Mesenchymal stem cell (in vitro differentiated cells and primary cell): Measurements from ENCODE around the gene HERPUD2.
"Not testable (repeated sequence)": the region's sequence is repeated elsewhere in the genome, so short reads cannot be mapped to it uniquely, and the experiment has no call there.

Experiments
- DNase-seq: peaks from one replicate; pipeline ENCODE4 v3.0.0-alpha.2; 2013
- H2AFZ ChIP-seq: one replicate; pipeline ENCODE4 v1.6.1; 2013; ENCODE audit warnings: low read depth, mild to moderate bottlenecking, control low read depth, inconsistent platforms, low read length, moderate library complexity
- H2AK5ac ChIP-seq: 2 replicates; pipeline ENCODE4 v1.6.1; 2013; ENCODE audit warnings: low read length, moderate library complexity, mild to moderate bottlenecking, inconsistent platforms; ENCODE audit not compliant: severe bottlenecking
- H2BK120ac ChIP-seq: one replicate; pipeline ENCODE4 v1.6.1; 2013; ENCODE audit warnings: low read depth, mild to moderate bottlenecking, inconsistent platforms, low read length, moderate library complexity
- H2BK12ac ChIP-seq, 2 experiments: one replicate each; pipeline ENCODE4 v1.6.1; 2013; ENCODE audit warnings: inconsistent platforms in 2 of 2, low read length in 2 of 2, mild to moderate bottlenecking in 2 of 2, moderate library complexity in 2 of 2, control low read depth in 1 of 2
- H2BK15ac ChIP-seq: one replicate; pipeline ENCODE4 v1.6.1; 2013; ENCODE audit warnings: mild to moderate bottlenecking, low read depth, inconsistent platforms; ENCODE audit not compliant: poor library complexity, severe bottlenecking
- H2BK5ac ChIP-seq: 2 replicates; pipeline ENCODE4 v1.6.1; 2013; ENCODE audit warnings: low read depth, mild to moderate bottlenecking, low read length, control low read depth, inconsistent platforms; ENCODE audit not compliant: poor library complexity, severe bottlenecking
- H3K14ac ChIP-seq, 2 experiments: one replicate each; pipeline ENCODE4 v1.6.1; 2013; ENCODE audit warnings: inconsistent platforms in 2 of 2, low read length in 2 of 2, control low read depth in 1 of 2, mild to moderate bottlenecking in 1 of 2, moderate library complexity in 1 of 2
- H3K18ac ChIP-seq, 2 experiments: one replicate each; pipeline ENCODE4 v1.6.1; 2013; ENCODE audit warnings: inconsistent platforms in 2 of 2, low read length in 2 of 2, control low read depth in 1 of 2, low read depth in 1 of 2, mild to moderate bottlenecking in 1 of 2
- H3K23ac ChIP-seq, 2 experiments: one replicate each; pipeline ENCODE4 v1.6.1; 2013; ENCODE audit warnings: inconsistent platforms in 2 of 2, low read length in 2 of 2, mild to moderate bottlenecking in 2 of 2, moderate library complexity in 2 of 2, control low read depth in 1 of 2
- H3K27ac ChIP-seq: 2 replicates; pipeline ENCODE4 v1.5.1; 2013; ENCODE audit warnings: mild to moderate bottlenecking, moderate library complexity, low read length, control low read depth, inconsistent platforms; ENCODE audit not compliant: poor library complexity, severe bottlenecking
- H3K27me3 ChIP-seq, 2 experiments: 2 replicates each; pipeline versions ENCODE4 v1.6.1 to v1.7.0; 2013; ENCODE audit warnings: low read length in 2 of 2, mild to moderate bottlenecking in 2 of 2, moderate library complexity in 2 of 2, control low read depth in 1 of 2, inconsistent platforms in 1 of 2; ENCODE audit not compliant: control insufficient read depth in 1 of 2, insufficient read depth in 1 of 2
- H3K36me3 ChIP-seq, 2 experiments: 2 replicates each; pipeline versions ENCODE4 v1.6.1 to v1.7.0; 2013; ENCODE audit warnings: low read length in 2 of 2, control low read depth in 1 of 2, inconsistent platforms in 1 of 2, low read depth in 1 of 2, mild to moderate bottlenecking in 1 of 2; ENCODE audit not compliant: insufficient read depth in 2 of 2, control insufficient read depth in 1 of 2
- H3K4ac ChIP-seq, 2 experiments: one replicate each; pipeline ENCODE4 v1.6.1; 2013; ENCODE audit warnings: inconsistent platforms in 2 of 2, low read length in 2 of 2, mild to moderate bottlenecking in 2 of 2, moderate library complexity in 2 of 2, control low read depth in 1 of 2, low read depth in 1 of 2
- H3K4me1 ChIP-seq: 2 replicates; pipeline ENCODE4 v1.6.1; 2013; ENCODE audit warnings: low read depth, low read length, control low read depth; ENCODE audit not compliant: control insufficient read depth, insufficient read depth
- H3K4me2 ChIP-seq: 2 replicates; pipeline ENCODE4 v1.6.1; 2013; ENCODE audit warnings: low read length, mild to moderate bottlenecking, inconsistent platforms; ENCODE audit not compliant: poor library complexity, severe bottlenecking
- H3K4me3 ChIP-seq, 2 experiments: 2 replicates each; pipeline versions ENCODE4 v1.5.1 to v1.7.0; 2013; ENCODE audit warnings: low read length in 2 of 2, mild to moderate bottlenecking in 2 of 2, control low read depth in 1 of 2, low read depth in 1 of 2; ENCODE audit not compliant: insufficient read depth in 1 of 2
- H3K79me1 ChIP-seq: replicated peaks from 2 replicates; pipeline ENCODE4 v1.6.1; 2013; ENCODE audit warnings: mild to moderate bottlenecking, control low read depth, low read length, inconsistent platforms; ENCODE audit not compliant: poor library complexity, severe bottlenecking
- H3K9ac ChIP-seq: 2 replicates; pipeline ENCODE4 v1.7.0; 2013; ENCODE audit warnings: mild to moderate bottlenecking, low read length, moderate library complexity
- H3K9me3 ChIP-seq: 2 replicates; pipeline ENCODE4 v1.7.0; 2013; ENCODE audit warnings: mild to moderate bottlenecking, low read length; ENCODE audit not compliant: control insufficient read depth
- H4K8ac ChIP-seq: one replicate; pipeline ENCODE4 v1.6.1; 2013; ENCODE audit warnings: inconsistent platforms, mild to moderate bottlenecking, low read length, moderate library complexity
- H4K91ac ChIP-seq: one replicate; pipeline ENCODE4 v1.6.1; 2013; ENCODE audit warnings: mild to moderate bottlenecking, low read length, inconsistent platforms
- WGBS: methylation state at CpG from one replicate; pipeline ENCODE4 v1.1.7; 2013; ENCODE audit warnings: mixed read lengths; 5-methylcytosine and 5-hydroxymethylcytosine counted together

HERPUD2 gene

GRCh38 chr7:35670856-35671569 lies 23.9 kb downstream of the HERPUD2 start:
- no peaks in the 10 kb centered on the region for H3K4me1 ChIP-seq
- H4K8ac ChIP-seq: no peak overlapping the region
- no peak overlapping the region for H3K4ac ChIP-seq
- no peak overlapping the region for H2BK120ac ChIP-seq
- H3K9me3 ChIP-seq: no peaks in the 10 kb centered on the region
- H3K9ac ChIP-seq: no peak overlapping the region
- H3K27me3 ChIP-seq: no peaks in the 10 kb centered on the region
- no peak overlapping the region for H3K4me3 ChIP-seq
- no peak overlapping the region for H4K91ac ChIP-seq
- no CpG with 5 or more reads among the region's 3 CpGs for WGBS
- DNase-seq: no peak
- H2AK5ac ChIP-seq: no peak overlapping the region
- peaks cover 0 to 52% of the 10 kb centered on the region in 2 experiments for H3K36me3 ChIP-seq
- H2BK15ac ChIP-seq: no peak overlapping the region
- H3K79me1 ChIP-seq: peaks cover 13% of the 10 kb centered on the region
- H3K27ac ChIP-seq: no peak overlapping the region
- H2AFZ ChIP-seq: no peak overlapping the region
- no peak overlapping the region for H3K4me2 ChIP-seq
- no peak overlapping the region for H2BK12ac ChIP-seq
- no peak overlapping the region for H2BK5ac ChIP-seq
- H3K23ac ChIP-seq: no peak overlapping the region
- no peak overlapping the region for H3K14ac ChIP-seq
- H3K18ac ChIP-seq: no peak overlapping the region

GRCh38 chr7:35660411-35660810 lies 34.5 kb downstream of the HERPUD2 start:
- not testable (repeated sequence) for H3K4ac ChIP-seq, H3K9ac ChIP-seq, H3K18ac ChIP-seq, H4K8ac ChIP-seq, H3K4me2 ChIP-seq, H2BK120ac ChIP-seq, H3K27ac ChIP-seq, H3K9me3 ChIP-seq, H4K91ac ChIP-seq, H3K14ac ChIP-seq, H2BK12ac ChIP-seq, H2AFZ ChIP-seq, H3K79me1 ChIP-seq, H2BK5ac ChIP-seq, DNase-seq, H3K23ac ChIP-seq, H2AK5ac ChIP-seq, H3K27me3 ChIP-seq, H2BK15ac ChIP-seq, H3K4me3 ChIP-seq, H3K4me1 ChIP-seq
- peaks cover 8 to 26% of the 10 kb centered on the region in 2 experiments for H3K36me3 ChIP-seq
- 94% methylated on average over 3 of the region's 4 CpGs for WGBS

DNA sequence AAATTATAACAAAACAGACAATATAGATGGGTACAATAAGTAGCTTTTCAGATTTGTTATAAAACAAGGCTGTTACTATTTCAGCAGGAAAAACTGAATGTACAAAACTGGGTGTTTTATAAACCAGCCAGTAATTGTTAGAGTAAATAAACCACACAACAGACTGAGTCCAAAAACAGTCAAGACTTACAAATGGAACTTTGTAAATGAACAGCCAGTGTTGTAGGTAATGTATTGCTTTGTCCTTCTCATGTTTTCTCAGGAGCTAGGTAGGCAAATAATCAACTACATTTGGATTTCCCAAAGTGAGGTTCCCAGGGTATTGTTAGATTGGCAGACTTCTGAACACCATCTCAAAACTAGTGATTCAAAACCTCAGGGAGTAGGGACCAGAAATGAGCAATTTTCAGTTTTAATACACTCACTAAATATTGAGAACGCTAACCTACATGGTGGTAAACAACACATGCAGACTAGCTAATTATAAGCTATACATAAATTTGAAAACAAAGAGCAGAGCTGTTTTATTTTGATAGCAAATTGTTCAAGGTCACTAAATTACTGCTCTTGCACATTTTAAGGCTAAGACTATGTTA lies 36.2 kb downstream of the HERPUD2 start:
- no peak overlapping the region for H2AK5ac ChIP-seq
- no peak overlapping the region for H3K27ac ChIP-seq
- H3K4ac ChIP-seq: no peak overlapping the region
- H3K27me3 ChIP-seq: no peaks in the 10 kb centered on the region
- no peak overlapping the region for H4K8ac ChIP-seq
- no peak overlapping the region for H3K14ac ChIP-seq
- H3K4me2 ChIP-seq: no peak overlapping the region
- no peak overlapping the region for H3K4me3 ChIP-seq
- no peak for DNase-seq
- peaks cover 8% of the 10 kb centered on the region for H3K79me1 ChIP-seq
- H2BK12ac ChIP-seq: no peak overlapping the region
- H3K4me1 ChIP-seq: no peaks in the 10 kb centered on the region
- H2AFZ ChIP-seq: no peak overlapping the region
- no peak overlapping the region for H3K23ac ChIP-seq
- H4K91ac ChIP-seq: no peak overlapping the region
- WGBS: no CpG with 5 or more reads among the region's 1 CpG
- H3K9me3 ChIP-seq: no peaks in the 10 kb centered on the region
- H2BK15ac ChIP-seq: no peak overlapping the region
- H3K18ac ChIP-seq: no peak overlapping the region
- H2BK120ac ChIP-seq: no peak overlapping the region
- H3K36me3 ChIP-seq: peaks cover 0 to 20% of the 10 kb centered on the region in 2 experiments
- no peak overlapping the region for H2BK5ac ChIP-seq
- H3K9ac ChIP-seq: no peak overlapping the region

DNA sequence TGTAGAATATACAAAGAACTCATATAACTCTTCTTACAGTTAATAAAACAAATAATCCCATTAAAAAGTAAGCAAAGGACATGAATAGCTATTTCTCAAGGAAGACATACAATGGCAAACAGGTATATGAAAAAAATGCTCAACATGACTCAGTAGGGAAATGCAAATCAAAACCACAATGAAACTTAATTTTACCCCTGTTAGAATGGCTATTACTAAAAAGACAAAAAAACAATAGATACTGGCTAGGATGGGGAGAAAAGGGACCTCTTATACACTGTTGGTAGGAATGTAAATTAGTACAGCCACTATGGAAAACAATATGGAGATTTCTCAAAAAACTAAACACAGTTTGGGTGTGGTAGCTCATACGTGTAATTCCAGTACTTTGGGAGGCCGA lies 37.8 kb downstream of the HERPUD2 start:
- H3K27me3 ChIP-seq: no peaks in the 10 kb centered on the region
- H2BK5ac ChIP-seq: no peak overlapping the region
- peaks cover 0 to 31% of the 10 kb centered on the region in 2 experiments for H3K36me3 ChIP-seq
- WGBS: 100% methylated on average over 2 of the region's 2 CpGs
- no peak overlapping the region for H2BK15ac ChIP-seq
- no peaks in the 10 kb centered on the region for H3K4me1 ChIP-seq
- no peak overlapping the region for H3K27ac ChIP-seq
- no peak overlapping the region for H2AFZ ChIP-seq
- H3K4me2 ChIP-seq: no peak overlapping the region
- no peak overlapping the region for H2AK5ac ChIP-seq
- H3K14ac ChIP-seq: no peak overlapping the region
- peaks cover 3% of the 10 kb centered on the region for H3K9me3 ChIP-seq
- H3K9ac ChIP-seq: no peak overlapping the region
- no peak overlapping the region for H4K91ac ChIP-seq
- peaks cover 11% of the 10 kb centered on the region for H3K79me1 ChIP-seq
- H3K4me3 ChIP-seq: no peak overlapping the region
- H4K8ac ChIP-seq: no peak overlapping the region
- H3K23ac ChIP-seq: no peak overlapping the region
- H3K18ac ChIP-seq: no peak overlapping the region
- H3K4ac ChIP-seq: no peak overlapping the region
- H2BK120ac ChIP-seq: no peak overlapping the region
- no peak overlapping the region for H2BK12ac ChIP-seq
- DNase-seq: no peak
